NCI-H526 treated with DMSO at 0.1 percent for 48 hours (cell line): Measurements from ENCODE around the gene HAND2.

Source experiments
- DNase-seq: peaks from one replicate; lab custom pipeline; 2025; lab: John Stamatoyannopoulos, UW

Gene HAND2

DNA sequence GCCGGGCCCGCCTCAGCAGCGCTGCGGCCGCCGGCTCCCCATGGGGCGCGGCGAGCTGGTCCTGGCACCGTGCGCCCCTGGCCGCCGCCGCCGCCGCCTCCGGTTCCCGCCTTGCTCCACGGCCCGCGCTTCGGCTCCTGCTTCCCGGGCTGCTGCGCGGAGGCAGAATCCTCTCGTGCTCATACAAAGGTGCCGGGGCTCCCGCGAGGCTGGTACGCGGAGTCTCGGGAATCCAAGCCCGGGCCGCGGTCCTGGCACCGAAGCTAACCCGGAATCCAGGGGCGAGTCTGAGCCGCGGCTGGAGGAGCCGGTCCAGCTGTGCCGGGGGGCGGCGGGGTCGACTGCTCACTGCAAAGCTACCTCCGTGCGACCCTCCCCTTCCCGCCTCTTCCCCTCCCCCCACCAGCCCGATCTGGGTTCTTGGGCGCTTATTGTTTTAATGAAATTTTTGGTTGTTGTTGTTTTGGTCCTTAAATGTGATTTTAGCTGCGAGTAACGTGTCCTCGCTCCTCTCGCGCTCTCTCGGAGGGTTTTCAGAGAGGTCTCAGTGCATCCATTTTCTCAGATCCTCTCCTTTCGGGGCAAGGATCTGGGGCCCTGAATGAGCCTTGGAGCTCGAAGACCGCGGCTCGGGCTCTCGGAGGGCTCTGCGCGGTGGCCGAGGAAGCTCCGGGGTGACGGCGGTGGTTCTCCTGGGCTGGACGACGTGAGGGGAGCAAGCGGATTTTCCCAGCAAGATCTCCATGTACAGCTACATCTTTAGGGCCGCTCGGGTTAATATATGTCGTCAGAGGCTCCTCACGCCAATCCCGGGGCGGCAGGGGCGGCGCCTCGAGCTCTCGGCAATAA is at the start of gene HAND2:
Gene HAND2 (minus strand): TSS at position 753 of the 849 bp plus-strand sequence. CDS start 940 bp downstream, outside the sequence.
- peak; percentile 45 for DNase-seq

- DNase-seq: no peak
These were observed 48.9 kb upstream of the HAND2 start for GRCh38 chr4:173578956-173579355.

DNA sequence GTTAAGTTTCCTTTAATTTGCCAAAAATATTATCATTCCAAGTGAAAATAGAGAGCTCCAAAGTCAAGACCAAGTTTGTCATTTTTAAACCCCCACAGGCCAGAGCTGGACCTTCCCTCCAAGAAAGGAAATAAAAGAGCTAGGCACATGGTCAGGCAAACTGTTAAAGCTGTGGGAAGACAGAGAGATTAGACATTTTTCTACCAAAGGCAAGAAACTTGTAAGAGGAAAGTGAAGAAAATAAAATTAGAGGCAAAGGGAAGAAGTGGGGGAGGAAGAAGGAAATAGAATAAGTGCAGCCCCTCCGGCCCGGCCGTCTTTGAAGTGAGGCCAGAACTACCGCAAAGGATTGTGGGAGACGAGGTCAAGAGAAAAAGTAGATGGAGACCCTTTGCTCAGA is 47.9 kb upstream of the HAND2 start:
- no peak for DNase-seq

GRCh38 chr4:173575482-173576152 is 45.6 kb upstream of the HAND2 start:
- no peak for DNase-seq

DNA sequence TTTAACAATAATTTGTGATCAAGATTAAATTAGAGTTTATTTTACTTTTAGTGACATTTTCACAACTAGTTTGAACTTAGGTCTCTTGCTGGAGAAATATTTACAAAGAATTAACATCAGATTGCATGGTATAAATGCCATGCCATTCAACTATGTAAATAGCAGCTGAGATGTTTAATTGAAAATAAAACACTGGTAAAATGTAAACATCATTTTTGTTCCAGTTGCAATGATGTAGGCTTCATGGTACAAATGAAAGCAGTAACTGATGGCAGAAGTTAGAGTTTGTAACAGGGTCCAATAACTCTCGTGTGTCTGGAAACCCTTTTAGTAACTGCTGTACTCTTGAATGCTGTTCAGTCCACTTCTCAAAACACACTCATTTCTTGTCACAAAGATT is 43.7 kb upstream of the HAND2 start:
- no peak for DNase-seq

DNA sequence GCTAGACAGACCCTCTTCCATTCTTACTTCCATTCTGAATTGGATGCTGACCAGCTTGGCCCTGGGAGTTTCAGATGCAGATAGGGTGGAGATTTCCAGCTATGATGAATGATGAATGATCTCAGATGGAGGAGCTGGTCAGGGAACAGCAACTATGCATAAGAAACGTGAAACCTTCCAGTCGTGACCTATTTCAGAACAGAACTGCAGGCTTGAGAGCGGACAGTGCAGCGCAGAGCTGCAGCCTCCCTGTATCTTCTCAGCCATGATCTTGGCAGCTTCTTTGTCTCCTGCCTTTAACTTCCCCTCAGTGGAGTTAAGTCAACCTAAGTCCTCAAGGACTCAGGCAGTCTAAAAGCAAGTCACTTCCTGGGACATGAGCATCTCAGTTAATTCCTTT is 43.3 kb upstream of the HAND2 start:
- no peak for DNase-seq

DNA sequence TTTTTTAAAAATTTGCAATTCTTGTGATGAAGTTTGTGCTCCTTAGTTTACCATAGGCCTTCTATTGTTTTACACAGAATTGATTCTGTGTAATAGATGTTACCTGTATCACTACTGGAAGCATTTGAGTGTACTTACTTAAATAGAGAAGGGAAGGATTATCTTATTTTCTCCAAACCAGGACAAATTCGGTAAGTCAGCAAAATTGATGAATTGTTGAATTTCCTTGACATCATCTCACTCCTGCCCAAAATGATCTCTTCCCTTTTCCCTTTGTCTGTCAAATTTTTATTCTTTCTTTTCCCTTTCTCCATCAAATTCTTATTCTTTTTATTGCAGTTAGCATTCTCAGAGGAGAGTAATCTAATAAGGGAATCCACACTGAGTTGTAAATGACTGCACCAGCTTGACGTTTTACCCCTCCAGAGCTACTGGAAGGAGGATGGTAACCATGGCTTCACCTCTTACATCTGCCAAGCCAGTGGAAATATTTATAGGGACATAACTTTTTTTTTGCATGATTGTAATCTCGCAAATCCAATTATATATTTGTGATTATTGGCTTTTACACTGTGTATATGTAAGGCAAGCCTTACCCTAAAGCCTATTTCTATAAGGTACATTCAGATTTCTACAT is 42.6 kb upstream of the HAND2 start:
- DNase-seq: no peak

DNA sequence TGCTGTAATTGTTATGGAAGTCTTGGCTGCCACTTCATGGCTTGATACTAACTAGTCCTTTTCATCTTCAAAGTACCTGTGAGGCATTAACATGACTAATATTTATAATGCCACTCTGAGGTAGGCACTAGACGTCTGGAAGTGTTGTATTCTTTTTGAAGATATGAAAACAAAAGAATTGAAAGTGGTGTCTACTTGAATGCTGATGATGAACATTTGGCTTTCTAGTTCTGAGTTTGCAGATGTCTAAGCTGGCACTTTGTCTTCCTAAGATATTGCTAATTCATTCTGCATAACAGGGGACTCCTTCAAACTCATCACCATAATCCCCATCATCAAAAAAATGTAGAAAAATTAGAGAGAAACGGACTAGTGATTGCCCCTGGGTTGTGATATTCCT is 41.6 kb upstream of the HAND2 start:
- no peak for DNase-seq

GRCh38 chr4:173565281-173565680 is 35.3 kb upstream of the HAND2 start:
- DNase-seq: no peak

- no peak for DNase-seq
These were observed 34.4 kb upstream of the HAND2 start for GRCh38 chr4:173564461-173564860.

DNA sequence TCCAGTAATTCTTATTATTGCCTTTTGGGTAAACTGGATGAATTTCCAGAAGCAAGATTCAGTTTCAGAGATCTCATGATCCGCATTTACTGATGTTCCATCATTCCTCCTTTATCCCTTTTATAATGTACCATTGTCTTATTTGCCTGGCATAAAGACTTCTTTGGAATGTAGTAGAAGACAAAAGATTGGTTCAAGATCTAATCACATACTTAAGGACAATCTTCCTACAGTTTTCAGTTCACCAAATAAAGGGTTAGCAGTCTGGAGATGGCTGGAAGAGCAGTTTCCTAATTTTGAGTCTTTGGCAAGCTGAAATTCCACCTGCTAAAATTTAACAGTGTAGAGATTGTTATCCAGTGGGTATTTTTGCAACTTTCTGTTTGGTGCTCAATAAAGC is 30.9 kb upstream of the HAND2 start:
- DNase-seq: no peak

GRCh38 chr4:173556398-173557131 is 26.5 kb upstream of the HAND2 start:
- DNase-seq: no peak

DNA sequence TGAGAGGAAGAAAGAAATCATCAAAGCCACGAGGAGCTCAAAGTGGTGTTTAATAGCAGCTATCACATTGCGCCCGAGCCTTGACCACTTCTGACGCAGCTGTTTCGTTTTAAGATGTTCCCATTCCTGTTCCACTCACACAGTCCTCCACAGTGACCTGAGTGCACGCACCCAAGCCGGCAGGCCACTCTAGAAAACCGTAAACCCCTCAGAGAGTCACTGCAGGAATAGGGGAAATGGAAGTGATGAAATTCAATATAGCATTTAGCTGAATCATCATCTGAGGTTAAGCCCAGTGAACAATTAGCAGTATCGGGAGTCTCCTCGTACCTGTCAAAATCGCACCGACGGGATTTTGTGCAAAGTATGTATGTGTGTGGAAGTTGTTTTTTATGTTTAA is 17.9 kb upstream of the HAND2 start:
- no peak for DNase-seq

- no peak for DNase-seq
These were observed 16.7 kb upstream of the HAND2 start for GRCh38 chr4:173546776-173547175.

GRCh38 chr4:173545440-173545839 is 15.4 kb upstream of the HAND2 start:
- no peak for DNase-seq

GRCh38 chr4:173543266-173543665 is 13.2 kb upstream of the HAND2 start:
- DNase-seq: no peak

DNA sequence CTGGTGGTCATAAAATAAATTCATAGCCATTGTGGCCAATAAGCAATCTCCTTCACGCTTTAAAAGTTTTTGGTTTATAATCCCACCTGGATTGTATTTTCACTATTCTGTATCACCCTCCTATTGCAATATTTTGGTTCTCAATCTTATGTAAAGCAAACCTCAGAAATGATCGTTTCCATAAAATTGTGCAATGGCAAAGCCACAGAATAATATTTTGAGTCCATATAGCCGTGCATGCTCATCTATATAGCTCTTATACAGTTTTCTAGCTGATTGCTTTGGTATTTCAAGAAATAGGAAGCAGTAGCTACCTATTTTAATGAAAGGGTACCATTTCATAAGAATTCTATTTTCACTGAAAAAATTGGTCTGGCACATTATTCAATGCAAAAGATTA is 10.0 kb upstream of the HAND2 start:
- DNase-seq: no peak

DNA sequence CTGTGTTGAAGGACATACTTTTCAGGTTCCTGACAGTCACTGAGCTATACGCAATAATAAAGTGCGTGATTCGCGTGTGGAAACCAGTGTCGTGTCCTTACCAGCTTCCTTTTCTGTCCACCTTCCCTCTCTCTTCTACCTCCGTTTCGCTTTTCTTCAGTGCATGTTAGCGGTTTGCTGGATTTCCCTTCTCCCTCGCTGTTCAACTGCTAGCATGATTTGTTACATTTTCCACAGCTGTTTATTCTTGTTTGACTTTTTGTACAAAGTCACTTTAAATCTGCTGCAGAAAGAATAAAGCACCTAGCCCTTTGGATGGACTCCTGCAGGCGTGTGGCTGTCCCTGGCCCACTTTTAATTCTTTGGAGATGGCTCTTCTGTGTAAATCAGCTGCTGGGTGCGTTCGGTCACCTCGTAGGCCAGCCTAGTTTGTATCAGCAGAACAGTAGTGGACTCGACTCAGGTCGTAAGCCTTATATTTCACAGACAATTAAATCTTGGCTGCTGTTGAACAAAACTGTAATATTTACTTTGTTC is 8.9 kb upstream of the HAND2 start:
- no peak for DNase-seq

DNA sequence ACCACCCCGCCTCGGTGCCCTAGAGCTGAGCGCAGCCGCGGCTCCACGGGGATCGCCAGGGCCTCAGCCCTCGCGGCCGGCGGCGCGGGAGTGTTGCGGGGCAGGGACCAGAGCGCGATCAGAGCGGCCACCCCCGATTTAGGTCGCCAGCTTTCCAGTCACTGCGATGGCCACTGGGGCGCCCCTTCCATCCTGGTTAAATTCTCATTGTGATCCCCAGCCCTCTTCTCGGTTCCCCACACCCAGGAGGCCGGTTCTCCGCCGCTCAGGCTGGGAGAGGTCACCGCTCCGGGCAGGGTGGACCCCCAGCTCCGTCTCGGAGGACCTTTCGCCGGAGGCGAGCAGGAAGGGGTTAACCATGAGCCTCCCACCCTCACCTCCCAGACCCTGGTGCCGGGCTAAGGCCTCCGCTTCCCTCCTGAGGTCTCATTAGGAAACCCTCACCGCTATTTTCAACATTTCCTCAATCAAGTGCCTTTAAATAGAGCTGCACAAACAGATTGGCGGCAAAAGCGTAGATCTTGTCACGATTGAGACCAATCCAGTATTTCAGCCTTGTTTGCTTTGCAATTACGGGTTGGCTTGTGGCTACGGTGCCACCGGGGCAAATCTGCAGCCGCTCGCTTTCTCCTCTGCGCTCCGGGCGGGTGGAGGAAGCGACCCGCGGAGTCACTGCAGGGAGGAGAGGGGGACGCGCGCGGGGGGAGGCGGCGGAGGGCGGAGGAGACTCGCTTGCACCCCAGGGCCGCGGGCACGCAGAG is 8.3 kb upstream of the HAND2 start:
- DNase-seq: no peak

GRCh38 chr4:173537613-173538147 is 7.7 kb upstream of the HAND2 start:
- no peak for DNase-seq

GRCh38 chr4:173536808-173537429 is 6.9 kb upstream of the HAND2 start:
- DNase-seq: no peak
